Measurements from ENCODE around the gene LILRB3.
A peak's percentile ranks its signal among the peaks of the same experiment; 100 is the strongest.
"Not testable (repeated sequence)": the region's sequence is repeated elsewhere in the genome, so short reads cannot be mapped to it uniquely, and the experiment has no call there.

Gene LILRB3

DNA sequence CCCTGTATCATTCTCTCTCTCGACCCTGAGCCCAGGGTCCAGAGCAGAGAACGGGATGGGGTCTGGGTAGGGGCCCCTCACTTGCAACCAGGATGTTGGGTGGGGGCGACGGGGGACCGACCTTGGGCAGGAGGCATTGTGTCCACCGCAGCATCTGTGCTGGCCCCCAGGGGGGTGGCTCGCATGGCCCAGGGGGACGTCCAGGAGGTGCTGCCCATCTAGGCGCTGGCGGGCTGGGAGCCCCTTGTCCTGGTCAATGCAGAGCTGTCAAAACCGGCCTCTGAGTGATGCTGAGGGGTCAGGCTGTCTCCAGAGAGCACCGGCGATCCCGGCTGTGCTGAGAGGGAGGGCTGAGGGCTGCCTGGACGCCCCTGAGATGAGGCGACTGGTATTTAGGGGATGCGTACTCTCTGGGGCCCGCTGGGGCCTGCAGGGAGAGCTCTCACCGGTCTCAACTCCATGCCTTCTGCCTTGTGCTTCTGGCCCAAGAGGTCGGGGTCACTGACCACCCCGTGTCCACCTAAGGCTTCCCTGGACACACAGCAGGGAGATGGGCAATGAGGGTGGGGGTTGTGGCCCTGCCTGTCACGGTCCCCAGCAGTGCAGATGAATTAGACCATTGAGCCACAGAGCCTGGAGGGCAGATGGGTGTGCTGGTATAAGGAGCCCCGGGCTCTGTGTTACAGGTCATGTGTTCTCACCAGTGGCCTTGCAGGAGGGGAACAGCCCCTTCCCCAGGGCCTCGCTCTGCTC lies 13.6 kb downstream of the LILRB3 start:
- no peak for DNase-seq

DNA sequence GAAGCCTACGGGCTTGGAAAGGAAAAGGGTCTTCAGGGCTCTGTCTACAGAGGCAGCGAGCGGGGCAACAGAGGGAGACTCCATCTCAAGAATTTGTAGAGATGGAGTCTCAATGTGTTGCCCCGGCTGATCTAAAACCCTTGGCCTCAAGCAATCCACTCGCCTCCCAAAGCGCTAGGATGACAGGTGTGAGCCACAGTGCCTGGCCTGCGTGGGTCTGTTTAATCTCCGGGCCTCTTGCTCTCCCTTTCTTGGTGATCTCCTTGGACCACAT lies 14.1 kb downstream of the LILRB3 start:
- DNase-seq, result no peak

DNA sequence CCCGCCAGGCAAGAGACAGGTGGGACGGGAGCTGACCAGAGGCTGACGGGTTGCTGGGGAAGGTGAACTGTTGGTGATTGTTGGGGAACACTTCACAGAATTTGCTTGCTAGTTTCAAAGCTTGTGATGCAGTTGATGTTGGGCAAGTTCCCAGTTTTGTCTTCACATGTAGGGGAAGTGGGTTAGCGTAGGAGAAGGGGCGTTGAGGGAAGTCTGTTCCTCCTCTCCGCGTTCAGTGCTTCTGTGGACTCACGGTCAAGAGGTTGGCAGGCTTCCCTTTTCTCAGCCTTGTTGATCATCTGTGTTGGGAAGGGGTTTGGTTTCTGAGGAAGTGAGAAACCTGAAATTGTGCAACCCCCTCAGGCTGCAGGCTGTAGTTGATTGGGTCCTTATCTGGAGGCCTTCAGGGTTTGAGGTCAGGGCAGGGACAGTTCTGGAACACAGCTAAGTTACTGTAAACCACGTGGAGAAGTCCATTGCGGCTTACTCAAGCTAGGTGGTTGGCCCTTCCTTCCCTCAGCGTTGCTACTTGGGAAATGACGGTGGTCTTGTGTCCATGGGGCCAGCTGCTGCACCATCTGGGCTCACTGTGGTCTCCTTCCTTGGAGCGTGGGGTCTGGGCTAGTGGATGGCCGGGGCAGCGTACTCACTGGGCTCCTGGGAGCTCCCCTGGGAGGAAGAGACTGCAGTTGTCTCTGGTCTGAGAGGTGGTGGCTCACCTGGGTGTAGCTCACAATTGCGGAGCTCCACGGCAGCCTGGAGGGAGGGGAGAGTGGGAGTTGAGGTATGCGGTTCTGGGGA lies 14.6 kb downstream of the LILRB3 start:
- peak; percentile 27 for DNase-seq

GRCh38 chr19:54207676-54207982 lies 15.2 kb downstream of the LILRB3 start:
- DNase-seq, result no peak

GRCh38 chr19:54207193-54207592 lies 15.6 kb downstream of the LILRB3 start:
- DNase-seq, result not testable (repeated sequence)

DNA sequence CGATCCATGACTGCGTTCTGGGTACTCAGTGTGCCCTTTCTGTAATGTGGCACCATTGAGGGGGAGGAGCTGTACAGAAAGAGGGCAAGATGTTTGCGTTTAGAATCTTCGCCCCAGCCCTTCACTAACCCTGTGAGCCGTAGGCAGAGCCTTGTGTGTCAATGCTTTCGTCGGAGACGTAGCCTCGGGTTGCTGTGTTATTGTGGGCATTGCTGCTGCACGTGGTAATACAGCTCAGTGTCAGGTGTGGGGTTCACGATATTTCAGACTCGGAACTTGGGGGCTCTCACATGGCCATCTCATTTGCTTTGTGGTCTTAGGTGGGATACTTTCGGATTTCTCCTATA lies 16.0 kb downstream of the LILRB3 start:
- DNase-seq, result no peak

DNA sequence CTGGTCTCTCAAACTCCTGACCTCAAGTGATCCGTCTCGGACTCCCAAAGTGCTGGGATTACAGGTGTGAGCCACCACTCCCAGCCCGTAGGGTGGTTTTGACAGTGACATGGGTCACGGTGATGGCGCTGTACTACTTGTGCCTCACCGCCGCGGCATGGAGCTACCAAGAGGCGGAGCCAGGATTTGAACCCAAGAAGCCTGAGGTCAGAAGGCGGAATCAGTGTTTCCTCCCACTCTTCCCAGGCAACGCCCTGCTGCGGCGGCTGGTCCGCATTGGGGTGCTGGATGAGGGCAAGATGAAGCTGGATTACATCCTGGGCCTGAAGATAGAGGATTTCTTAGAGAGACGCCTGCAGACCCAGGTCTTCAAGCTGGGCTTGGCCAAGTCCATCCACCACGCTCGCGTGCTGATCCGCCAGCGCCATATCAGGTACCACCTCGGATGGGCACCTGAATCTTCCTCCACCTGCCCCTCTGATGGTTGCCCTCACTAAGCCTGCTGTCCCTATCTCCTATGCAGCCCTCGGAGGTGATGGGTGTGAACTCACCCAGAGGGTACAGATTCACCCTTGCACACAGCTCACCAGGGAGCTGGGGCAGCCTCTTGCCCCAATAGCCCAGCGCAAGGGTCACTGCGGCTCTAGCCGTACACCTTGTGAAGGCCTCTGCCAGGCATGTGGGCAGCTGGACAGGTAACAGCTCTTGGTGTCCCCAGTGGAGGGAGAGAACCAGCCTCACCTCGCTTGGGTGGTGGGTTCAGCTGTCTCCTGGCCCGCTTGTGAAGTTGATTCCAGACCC lies 16.6 kb downstream of the LILRB3 start:
- DNase-seq, result no peak

DNA sequence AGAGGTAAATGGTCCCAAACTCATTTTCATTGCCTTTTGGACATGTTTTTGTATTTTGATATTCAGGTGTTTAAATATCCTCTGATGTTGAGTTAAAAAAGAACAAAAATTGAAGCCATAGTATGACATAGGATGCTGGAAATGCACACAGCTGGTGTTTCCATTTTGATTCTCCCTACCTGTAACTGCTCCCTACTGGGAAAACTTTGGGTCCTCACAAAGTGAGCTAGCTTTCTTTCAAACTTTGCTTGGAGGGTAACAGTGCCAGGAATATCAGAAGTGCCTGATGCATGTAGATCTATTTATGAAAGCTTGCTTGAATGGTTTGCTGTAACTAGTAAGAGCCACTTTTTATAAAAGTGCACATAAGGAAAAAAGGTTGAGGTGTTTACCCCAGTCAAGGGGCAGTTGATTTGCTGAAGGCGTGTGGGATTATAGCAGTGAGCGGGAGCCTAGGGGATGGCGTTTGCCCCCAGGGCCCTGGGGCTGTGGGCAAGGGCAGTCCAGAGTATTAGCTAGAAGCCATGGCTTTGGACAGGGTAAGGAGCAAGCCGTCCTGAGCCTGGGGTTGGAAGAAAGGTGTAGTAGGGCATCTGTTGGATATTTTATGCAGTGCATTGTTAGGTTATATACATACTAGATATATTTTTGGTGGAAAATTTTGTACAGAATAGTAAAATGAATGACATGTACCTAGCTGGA lies 17.9 kb downstream of the LILRB3 start:
- DNase-seq, result no peak

GRCh38 chr19:54203151-54203611 lies 19.6 kb downstream of the LILRB3 start:
- DNase-seq, result no peak

GRCh38 chr19:54201980-54202379 lies 20.8 kb downstream of the LILRB3 start:
- DNase-seq, result no peak

DNA sequence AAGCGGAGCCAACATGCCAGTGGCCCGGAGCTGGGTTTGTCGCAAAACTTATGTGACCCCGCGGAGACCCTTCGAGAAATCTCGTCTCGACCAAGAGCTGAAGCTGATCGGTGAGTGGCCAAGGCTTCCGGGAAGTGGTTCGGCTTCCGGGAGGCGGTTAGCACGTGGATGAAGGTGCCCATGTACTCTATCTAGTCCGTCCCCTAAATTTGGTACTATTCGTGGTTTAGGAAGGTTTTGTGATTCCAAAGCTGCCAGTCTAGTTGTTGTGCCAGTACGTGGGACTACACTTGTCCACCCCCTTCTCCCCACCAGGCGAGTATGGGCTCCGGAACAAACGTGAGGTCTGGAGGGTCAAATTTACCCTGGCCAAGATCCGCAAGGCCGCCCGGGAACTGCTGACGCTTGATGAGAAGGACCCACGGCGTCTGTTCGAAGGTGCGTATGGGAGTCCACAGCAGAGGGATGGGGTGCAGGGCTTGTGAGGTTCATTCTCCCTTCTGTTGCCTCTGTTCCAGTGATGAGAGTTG lies 21.6 kb downstream of the LILRB3 start:
- DNase-seq, result no peak

- no peak for DNase-seq
Observed at GRCh38 chr19:54199401-54199800, 23.4 kb downstream of the LILRB3 start.

DNA sequence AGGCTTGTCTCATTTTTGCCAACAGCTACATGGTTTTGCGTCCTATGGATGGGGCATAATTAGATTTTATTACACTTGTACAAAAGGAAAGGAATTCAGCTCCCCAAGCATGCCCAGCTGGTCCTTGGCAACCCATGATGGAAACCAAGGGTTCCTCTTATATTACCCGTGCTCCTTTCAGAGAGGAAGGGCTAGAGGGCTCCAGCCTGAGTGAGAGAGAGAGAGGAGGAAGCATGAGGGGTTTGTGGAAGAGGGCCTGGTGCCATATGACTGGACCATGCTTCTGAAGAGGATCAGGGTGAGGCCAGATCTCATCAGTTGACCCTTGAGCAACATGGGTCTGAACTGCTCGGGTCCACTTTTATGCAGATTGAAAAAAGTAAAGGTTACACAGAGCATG lies 25.7 kb downstream of the LILRB3 start:
- no peak for DNase-seq

DNA sequence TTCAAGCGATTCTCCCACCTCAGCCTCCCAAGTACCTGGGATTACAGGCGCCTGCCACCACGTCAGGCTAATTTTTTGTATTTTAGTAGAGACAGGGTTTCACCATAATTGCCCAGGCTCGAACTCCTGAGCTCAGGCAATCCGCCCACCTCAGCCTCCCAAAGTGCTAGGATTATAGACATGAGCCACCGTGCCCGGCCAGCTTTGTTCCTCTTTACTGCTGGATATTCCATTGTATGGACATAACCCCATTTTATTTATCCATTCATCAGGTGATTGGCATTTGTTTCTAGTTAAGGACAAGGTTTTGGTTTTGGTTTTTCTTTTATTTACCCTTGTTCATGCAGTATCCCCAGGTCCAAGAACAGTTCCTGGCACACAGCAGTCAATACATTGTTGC lies 26.3 kb downstream of the LILRB3 start:
- DNase-seq, result no peak

DNA sequence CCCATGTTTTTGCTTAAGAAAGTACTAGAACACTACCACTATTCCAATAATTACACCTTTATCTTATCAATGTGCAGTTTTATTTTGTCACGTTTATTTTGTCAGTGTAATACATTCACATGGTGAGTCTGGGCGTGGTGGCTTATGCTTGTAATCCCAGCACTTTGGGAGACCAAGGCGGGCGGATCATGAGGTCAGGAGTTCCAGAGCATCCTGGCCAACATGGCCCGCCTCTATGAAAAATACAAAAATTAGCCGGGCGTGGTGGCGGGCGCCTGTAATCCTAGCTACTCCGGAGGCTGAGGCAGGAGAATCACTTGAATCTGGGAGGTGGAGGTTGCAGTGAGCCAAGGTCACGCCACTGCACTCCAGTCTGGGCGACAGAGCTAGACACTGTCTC lies 28.3 kb downstream of the LILRB3 start:
- DNase-seq, result not testable (repeated sequence)

GRCh38 chr19:54193011-54193410 lies 29.8 kb downstream of the LILRB3 start:
- DNase-seq, result no peak

DNA sequence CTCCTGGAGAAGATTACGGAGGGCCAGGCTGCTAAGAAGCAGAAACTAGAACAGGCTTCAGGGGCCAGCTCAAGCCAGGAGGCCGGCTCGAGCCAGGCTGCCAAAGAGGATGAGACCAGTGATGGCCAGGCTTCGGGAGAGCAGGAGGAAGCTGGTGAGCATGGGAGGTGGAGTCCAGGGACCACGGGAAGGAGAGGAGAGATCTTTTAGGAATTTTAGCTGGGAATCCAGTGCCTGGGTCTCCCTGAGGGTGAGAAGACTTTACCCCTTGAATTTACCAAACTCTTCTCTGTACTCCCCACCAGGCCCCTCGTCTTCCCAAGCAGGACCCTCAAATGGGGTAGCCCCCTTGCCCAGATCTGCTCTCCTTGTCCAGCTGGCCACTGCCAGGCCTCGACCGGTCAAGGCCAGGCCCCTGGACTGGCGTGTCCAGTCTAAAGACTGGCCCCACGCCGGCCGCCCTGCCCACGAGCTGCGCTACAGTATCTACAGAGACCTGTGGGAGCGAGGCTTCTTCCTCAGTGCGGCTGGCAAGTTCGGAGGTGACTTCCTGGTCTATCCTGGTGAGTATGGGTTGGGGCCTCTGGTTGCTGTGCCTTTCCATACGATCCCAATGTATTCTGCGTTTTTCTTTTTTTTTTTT lies 30.9 kb downstream of the LILRB3 start:
- DNase-seq, result no peak

DNA sequence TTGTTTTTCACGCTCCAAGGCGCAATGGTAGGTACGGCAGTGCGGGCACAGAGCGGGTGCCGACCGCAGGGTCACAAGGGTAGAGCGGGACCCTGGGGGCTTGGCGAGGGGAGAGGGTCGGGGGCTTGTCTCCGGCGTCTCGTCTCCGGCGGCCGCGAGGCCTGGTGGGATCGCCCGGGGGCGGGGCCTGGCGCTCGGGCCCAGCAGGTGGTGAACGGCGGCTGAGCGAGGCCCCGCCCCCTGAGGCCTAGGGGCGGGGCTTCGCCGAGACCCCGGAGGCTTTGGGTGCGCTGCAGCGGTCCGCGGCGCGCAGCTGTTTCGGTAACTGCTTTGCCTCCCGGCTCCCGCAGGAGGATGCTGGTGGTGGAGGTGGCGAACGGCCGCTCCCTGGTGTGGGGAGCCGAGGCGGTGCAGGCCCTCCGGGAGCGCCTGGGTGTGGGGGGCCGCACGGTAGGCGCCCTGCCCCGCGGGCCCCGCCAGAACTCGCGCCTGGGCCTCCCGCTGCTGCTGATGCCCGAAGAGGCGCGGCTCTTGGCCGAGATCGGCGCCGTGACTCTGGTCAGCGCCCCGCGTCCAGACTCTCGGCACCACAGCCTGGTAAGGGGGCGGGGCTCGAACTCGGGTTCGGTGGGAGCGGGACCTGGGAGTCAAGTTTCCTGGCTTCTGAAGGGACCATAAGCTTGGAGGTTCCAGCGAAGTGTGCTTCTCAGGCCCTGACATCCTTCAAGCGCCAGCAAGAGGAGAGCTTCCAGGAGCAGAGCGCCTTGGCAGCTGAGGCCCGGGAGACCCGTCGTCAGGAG lies 31.6 kb downstream of the LILRB3 start, which contains the start of gene TSEN34:
TSEN34 (plus strand) TSS at position 298 of the 800 bp plus-strand sequence; CDS start at position 355, 57 bp downstream.
- no peak for DNase-seq

DNA sequence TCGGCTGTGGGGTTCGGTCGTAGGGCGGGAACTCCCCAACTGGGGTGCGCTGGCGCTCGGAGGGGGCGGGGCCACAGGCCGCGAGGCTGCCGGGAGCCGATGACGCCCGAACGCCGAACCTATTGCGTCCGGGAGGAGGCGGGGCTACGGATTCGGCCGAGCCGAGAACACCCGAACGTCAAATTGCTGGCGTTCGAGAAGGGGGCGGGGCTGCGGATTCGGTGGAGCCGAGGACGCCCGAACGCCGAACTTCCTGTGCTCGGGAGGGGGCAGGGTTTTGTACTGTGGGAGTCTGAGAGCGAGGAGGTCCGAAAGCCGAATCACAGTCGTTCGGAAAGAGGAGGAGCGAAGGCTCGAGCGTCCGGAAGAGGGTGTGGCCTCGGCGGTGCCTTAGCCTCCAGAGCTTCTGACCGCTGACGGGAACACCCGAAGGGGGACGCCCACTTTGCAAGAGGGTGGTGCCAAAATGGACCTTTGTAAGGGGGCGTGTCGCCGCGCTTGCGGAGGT lies 32.2 kb downstream of the LILRB3 start:
- DNase-seq, result peak; percentile 100

DNA sequence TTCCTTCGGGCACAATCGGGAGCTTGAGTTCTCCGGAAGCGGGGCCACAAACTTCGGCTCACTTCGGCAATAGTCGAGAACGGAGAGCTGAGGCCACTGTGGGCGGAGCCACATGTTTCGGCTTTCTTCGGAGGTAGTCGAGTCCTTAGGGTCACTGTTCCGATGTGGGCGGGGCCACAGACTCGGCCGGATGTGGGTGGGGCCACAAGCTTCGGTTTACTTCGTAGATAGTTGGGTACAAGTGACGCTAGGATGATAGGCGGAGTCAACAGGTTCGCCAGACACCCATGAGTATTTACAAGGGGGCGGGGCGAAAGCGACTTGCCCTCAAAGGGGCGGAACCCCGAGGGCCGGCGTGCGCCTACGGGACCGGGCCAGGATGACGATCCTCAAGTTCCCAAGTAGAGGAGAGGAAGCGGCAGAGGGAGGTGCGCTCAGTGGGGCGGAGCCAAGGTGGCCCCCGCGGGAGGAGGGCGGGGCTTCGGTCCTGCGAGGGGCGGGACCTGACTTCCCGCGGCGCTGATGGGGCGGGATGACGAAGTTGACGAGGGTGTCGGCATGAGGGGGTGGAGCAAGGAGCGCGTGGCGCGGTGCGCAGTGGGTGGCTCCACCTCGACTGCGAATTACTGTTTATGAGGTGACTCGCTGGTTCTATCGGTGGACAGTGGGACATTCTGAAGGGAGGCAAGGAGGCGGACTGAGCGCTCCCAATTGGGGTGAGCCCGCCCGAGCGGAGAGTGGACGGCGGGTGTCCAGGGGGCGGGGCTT lies 32.9 kb downstream of the LILRB3 start:
- peak; percentile 100 for DNase-seq

All from central memory CD4-positive, alpha-beta T cell (primary cell).